Natural killer cell treated with Interleukin-12 subunit alpha and Interleukin-12 subunit beta and Interleukin-15 and Interleukin-18, amount 100 ng/mL, for 72 hours (primary cell): Measurements from ENCODE around the gene TAP2. TPM values are rescaled to one million over a fixed set of nuclear protein-coding genes. Genes with fewer than 3 reads are reported as not detected.
"Not testable (repeated sequence)": the region's sequence is repeated elsewhere in the genome, so short reads cannot be mapped to it uniquely, and the experiment has no call there.

Experiments used
- ATAC-seq, 2 donors: fragments of 150-1000 bp; cut with Tn5 transposase in 1 of 2; sonication (Bioruptor Pico), chemical (Tn5 transposase) in 1 of 2; 2 replicates each; pipeline ENCODE4 v1.10.0; 2021
- DNase-seq: peaks from one replicate; pipeline ENCODE4 v3.0.0; 2022; ENCODE audit warnings: low spot score
- H3K27ac Mint-ChIP-seq, 2 donors: 1 replicate in 1 of 2; 2 replicates in 1 of 2; pipeline ENCODE4 v1.8.0; 2022; ENCODE audit warnings: mixed read lengths in 2 of 2, mild to moderate bottlenecking in 1 of 2, moderate library complexity in 1 of 2
- H3K27me3 Mint-ChIP-seq, 2 donors: 1 replicate in 1 of 2; 2 replicates in 1 of 2; pipeline ENCODE4 v1.8.0; 2022; ENCODE audit warnings: mixed read lengths in 2 of 2
- H3K36me3 Mint-ChIP-seq: one replicate; pipeline ENCODE4 v1.8.0; 2022; ENCODE audit warnings: mixed read lengths
- H3K4me1 Mint-ChIP-seq, 2 donors: 1 replicate in 1 of 2; 2 replicates in 1 of 2; pipeline ENCODE4 v1.8.0; 2022; ENCODE audit warnings: low read depth in 2 of 2, mixed read lengths in 2 of 2, mild to moderate bottlenecking in 1 of 2
- H3K4me3 Mint-ChIP-seq: one replicate; pipeline ENCODE4 v1.8.0; 2022; ENCODE audit warnings: mixed read lengths
- H3K9me3 Mint-ChIP-seq: 2 replicates; pipeline ENCODE4 v1.8.0; 2022; ENCODE audit warnings: mixed read lengths
- total RNA-seq, 2 donors: library from RNA; stranded (reverse); gene quantifications; one replicate each; pipeline ENCODE4 v1.2.3, GENCODE V29; 2022

Gene TAP2
- total RNA-seq, 2 donors from 2014 or later = 220 to 252 TPM

- DNase-seq (no peak), ATAC-seq (no peak)
- no peak overlapping the region for H3K27ac Mint-ChIP-seq
Observed at GRCh38 chr6:32814145-32814544, 24.4 kb downstream of the TAP2 start.

GRCh38 chr6:32809171-32809570 is 29.4 kb downstream of the TAP2 start:
- Mint-ChIP-seq H3K4me3 (no peak overlapping the region), H3K27ac (no peak overlapping the region), H3K9me3 (no peaks in the 10 kb centered on the region), H3K27me3 (peaks cover 21 to 24% of the 10 kb centered on the region in 2 donors), H3K4me1 (peaks cover 4% of the 10 kb centered on the region in 2 donors), H3K36me3 (no peaks in the 10 kb centered on the region)
- no peak for ATAC-seq
- DNase-seq = no peak

More at GRCh38 chr6:32814145-32814544, 24.4 kb downstream of the TAP2 start:
- Mint-ChIP-seq H3K4me3 (no peak overlapping the region), H3K27me3 (no peaks in the 10 kb centered on the region), H3K9me3 (no peaks in the 10 kb centered on the region), H3K36me3 (no peaks in the 10 kb centered on the region), H3K4me1 (no peaks in the 10 kb centered on the region)

GRCh38 chr6:32807020-32807580 is 31.4 kb downstream of the TAP2 start:
- ATAC-seq (peak; percentile 20 to 52), DNase-seq (no peak)
- Mint-ChIP-seq H3K4me1 (peaks cover 4% of the 10 kb centered on the region in 2 donors), H3K4me3 (no peak overlapping the region), H3K27ac (no peak overlapping the region), H3K27me3 (peaks cover 35 to 37% of the 10 kb centered on the region in 2 donors), H3K36me3 (no peaks in the 10 kb centered on the region), H3K9me3 (no peaks in the 10 kb centered on the region)

- not testable (repeated sequence) for ATAC-seq, H3K4me1 Mint-ChIP-seq, DNase-seq, H3K9me3 Mint-ChIP-seq, H3K27ac Mint-ChIP-seq, H3K4me3 Mint-ChIP-seq, H3K36me3 Mint-ChIP-seq
- peaks cover 40 to 51% of the 10 kb centered on the region in 2 donors for H3K27me3 Mint-ChIP-seq
Observed at GRCh38 chr6:32805404-32805803, 33.1 kb downstream of the TAP2 start.

- ATAC-seq = no peak
- DNase-seq = no peak
- H3K4me1 Mint-ChIP-seq = peaks cover 4% of the 10 kb centered on the region in 2 donors
- H3K4me3 Mint-ChIP-seq = no peak overlapping the region
- peaks cover 7% of the 10 kb centered on the region for H3K36me3 Mint-ChIP-seq
- H3K9me3 Mint-ChIP-seq = peaks cover 3% of the 10 kb centered on the region
- H3K27me3 Mint-ChIP-seq = peaks cover 46 to 59% of the 10 kb centered on the region in 2 donors
- no peak overlapping the region for H3K27ac Mint-ChIP-seq
Observed at GRCh38 chr6:32803416-32803815, 35.1 kb downstream of the TAP2 start.

GRCh38 chr6:32799740-32800139 is 38.8 kb downstream of the TAP2 start:
- no peak for DNase-seq
- no peak overlapping the region for H3K27ac Mint-ChIP-seq
- peaks cover 10% of the 10 kb centered on the region for H3K36me3 Mint-ChIP-seq
- no peak for ATAC-seq
- H3K27me3 Mint-ChIP-seq = peaks cover 48 to 63% of the 10 kb centered on the region in 2 donors
- H3K9me3 Mint-ChIP-seq = peaks cover 3% of the 10 kb centered on the region
- peaks cover 12 to 16% of the 10 kb centered on the region in 2 donors for H3K4me1 Mint-ChIP-seq
- H3K4me3 Mint-ChIP-seq = no peak overlapping the region

GRCh38 chr6:32799168-32799567 is 39.4 kb downstream of the TAP2 start:
- no peak for DNase-seq
- Mint-ChIP-seq H3K9me3 (peaks cover 3% of the 10 kb centered on the region), H3K4me3 (no peak overlapping the region), H3K27me3 (peaks cover 49 to 63% of the 10 kb centered on the region in 2 donors), H3K27ac (no peak overlapping the region), H3K36me3 (peaks cover 10% of the 10 kb centered on the region), H3K4me1 (peaks cover 16 to 22% of the 10 kb centered on the region in 2 donors)
- no peak for ATAC-seq

- ATAC-seq = peak; percentile 70 to 82
- DNase-seq = peak; percentile 76
- Mint-ChIP-seq H3K4me1 (peaks cover 17 to 24% of the 10 kb centered on the region in 2 donors), H3K9me3 (peaks cover 3% of the 10 kb centered on the region), H3K36me3 (peaks cover 10% of the 10 kb centered on the region), H3K4me3 (peak overlapping the region; percentile 64), H3K27me3 (peaks cover 45 to 58% of the 10 kb centered on the region in 2 donors), H3K27ac (peak overlapping the region in 1 of 2 donors; percentile 37)
Observed at GRCh38 chr6:32796848-32797776, 41.4 kb downstream of the TAP2 start.

- Mint-ChIP-seq H3K4me3 (no peak overlapping the region), H3K9me3 (peaks cover 3% of the 10 kb centered on the region), H3K27ac (no peak overlapping the region), H3K27me3 (peaks cover 44 to 48% of the 10 kb centered on the region in 2 donors), H3K36me3 (peaks cover 10% of the 10 kb centered on the region), H3K4me1 (peaks cover 17 to 24% of the 10 kb centered on the region in 2 donors)
- ATAC-seq = no peak
- DNase-seq = no peak
Observed at GRCh38 chr6:32794510-32794909, 44.0 kb downstream of the TAP2 start.

- Mint-ChIP-seq H3K27ac (no peak overlapping the region), H3K9me3 (no peaks in the 10 kb centered on the region), H3K27me3 (peaks cover 40 to 43% of the 10 kb centered on the region in 2 donors), H3K36me3 (no peaks in the 10 kb centered on the region), H3K4me1 (peaks cover 17 to 24% of the 10 kb centered on the region in 2 donors), H3K4me3 (no peak overlapping the region)
- DNase-seq (no peak), ATAC-seq (no peak)
Observed at GRCh38 chr6:32792901-32793435, 45.6 kb downstream of the TAP2 start.

- Mint-ChIP-seq H3K27me3 (peaks cover 46 to 54% of the 10 kb centered on the region in 2 donors), H3K9me3 (no peaks in the 10 kb centered on the region), H3K36me3 (no peaks in the 10 kb centered on the region), H3K27ac (no peak overlapping the region), H3K4me3 (no peak overlapping the region), H3K4me1 (peaks cover 5 to 11% of the 10 kb centered on the region in 2 donors)
- DNase-seq (no peak), ATAC-seq (no peak)
Observed at GRCh38 chr6:32790306-32790705, 48.2 kb downstream of the TAP2 start.
